Measurements from ENCODE around the gene SPDYE2.
"Not testable (repeated sequence)": the region's sequence is repeated elsewhere in the genome, so short reads cannot be mapped to it uniquely, and the experiment has no call there.

The SPDYE2 gene

DNA sequence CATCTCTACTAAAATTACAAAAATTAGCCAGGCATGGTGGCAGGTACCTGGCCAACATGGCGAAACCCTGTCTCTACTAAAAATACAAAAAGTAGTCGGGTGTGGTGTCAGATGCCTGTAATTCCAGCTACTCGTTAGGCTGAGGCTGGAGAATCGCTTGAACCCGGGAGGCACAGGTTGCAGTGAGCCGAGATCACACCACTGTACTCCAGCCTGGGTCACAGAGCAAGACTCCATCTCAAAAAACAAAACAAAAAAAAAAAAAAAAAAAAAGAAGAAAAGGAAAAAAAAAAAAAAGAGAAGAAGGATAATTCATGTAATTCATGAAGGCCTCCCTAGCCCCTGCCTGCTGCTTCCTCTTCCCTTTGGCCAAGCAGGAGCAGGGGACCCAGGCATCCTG lies 10.4 kb upstream of the SPDYE2 start:
- not testable (repeated sequence) for DNase-seq (ENCODE audit: low read depth in 2 of 2)

DNA sequence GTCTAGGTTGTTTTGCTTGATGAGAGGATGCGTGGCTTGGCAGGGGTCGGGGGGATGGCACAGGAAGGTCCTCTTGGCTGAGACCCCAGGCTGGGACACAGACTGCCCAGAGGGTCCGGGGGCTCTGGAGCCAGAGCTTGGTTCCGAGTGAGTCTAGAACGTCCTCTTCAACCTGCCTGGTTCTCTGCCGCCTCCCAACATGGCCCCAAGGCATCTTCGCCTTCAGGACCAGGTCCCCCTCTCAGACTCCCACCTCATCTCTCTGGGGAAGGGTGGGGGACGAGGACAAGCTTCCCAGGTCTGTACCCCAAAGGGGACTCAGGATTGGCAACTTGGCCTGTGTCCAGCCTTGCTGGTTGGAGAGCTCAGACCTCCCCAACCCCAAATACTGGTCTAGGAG lies 8.9 kb upstream of the SPDYE2 start:
- DNase-seq (ENCODE audit: low read depth in 2 of 2) = not testable (repeated sequence)

DNA sequence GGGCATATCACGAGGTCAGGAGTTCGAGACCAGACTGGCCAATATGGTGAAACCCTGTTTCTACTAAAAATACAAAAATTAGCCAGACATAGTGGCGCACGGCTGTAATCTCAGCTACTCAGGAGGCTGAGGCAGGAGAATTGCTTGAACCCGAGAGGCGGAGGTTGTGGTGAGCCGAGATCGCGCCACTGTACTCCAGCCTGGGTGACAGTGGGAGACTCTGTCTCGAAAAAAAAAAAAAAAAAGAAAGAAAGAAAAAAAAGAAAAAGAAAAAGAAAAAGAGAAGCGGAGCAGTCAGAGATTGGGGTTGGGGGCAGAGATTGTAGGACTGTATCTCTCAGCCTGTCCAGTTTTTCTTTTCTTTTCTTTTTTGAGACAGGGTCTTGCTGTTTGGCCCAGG lies 8.3 kb upstream of the SPDYE2 start:
- not testable (repeated sequence) for DNase-seq (ENCODE audit: low read depth in 2 of 2)

DNA sequence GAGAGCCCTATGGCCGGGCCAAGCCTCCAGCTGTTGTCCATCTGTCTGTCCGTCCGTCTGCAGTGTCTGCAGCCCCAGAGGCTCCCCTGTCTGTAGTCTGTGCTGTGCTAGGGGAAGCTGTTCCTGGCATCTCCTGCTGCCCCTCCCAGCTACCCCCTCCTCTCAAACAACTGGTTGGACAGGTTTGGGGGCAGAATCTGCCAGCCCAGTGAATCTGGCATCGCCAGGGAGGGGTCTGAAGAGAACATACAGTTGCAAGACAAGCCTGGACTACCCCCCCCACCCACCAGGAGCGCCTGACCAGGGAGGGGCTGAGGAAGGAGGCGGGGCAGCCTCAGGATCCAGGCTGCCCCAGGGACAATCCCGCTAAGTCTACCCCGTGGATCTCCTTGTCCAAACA lies 7.4 kb upstream of the SPDYE2 start, which contains the start of gene UPK3BL2:
Gene UPK3BL2, minus strand, starts transcription at position 101 of the 400 bp plus-strand sequence. Its CDS starts 60 bp downstream, at position 41.
- not testable (repeated sequence) for DNase-seq (ENCODE audit: low read depth in 2 of 2)

DNA sequence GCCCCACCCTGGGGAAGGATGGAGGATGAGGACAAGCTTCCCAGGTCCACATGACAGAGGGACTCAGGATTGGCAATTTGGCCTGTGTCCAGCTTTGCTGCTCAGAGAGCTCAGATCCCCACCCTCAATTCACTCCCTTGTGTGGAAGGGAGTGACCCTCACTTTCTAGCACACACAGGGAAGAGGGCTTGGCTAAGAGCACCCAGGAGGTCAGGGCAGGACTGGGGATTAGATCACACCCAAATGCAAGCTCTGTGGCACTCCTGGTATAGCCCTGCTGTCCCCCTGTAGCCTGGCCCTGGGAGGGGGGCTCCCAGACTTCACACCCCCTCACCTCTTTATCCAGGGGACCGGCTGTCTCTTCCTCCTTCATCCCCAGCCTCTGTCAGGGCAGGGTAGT lies 6.7 kb upstream of the SPDYE2 start:
- DNase-seq (ENCODE audit: low read depth in 2 of 2) = not testable (repeated sequence)

DNA sequence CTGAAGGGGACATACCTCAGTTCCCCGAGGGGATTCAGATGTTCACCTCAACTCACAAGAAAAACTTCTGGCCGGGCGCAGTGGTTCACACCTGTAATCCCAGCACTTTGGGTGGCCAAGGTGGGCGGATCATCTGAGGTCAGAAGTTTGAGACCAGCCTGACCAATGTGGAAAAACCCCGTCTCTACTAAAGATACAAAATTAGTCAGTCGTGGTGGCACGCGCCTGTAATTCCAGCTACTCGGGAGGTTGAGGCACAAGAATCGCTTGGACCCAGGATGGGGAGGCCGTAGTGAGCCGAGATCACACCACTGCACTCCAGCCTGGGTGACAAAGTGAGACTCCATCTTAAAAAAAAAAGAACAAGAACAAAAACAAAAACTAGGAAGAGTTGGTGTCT lies 5.7 kb upstream of the SPDYE2 start:
- DNase-seq (ENCODE audit: low read depth in 2 of 2) = not testable (repeated sequence)

DNA sequence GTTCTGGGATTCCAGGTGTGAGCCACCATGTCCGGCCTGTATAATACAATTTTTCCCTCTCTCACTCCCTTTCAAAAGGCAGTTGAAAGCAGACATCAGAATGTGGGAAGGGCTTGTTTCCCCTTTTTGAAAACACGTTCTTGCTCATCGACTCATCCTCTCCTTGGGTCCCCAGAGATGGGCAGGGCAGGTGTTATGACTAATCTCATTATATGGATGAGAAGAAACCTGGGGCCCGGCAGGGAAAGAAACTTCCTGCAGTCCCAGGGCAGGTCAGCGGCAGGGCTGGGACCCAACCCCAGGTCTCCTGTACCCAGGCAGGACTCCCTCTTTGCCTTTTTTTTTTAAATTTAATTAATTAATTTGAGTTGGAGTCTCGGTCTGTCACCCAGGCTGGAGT lies 4.7 kb upstream of the SPDYE2 start:
- not testable (repeated sequence) for DNase-seq (ENCODE audit: low read depth in 2 of 2)

DNA sequence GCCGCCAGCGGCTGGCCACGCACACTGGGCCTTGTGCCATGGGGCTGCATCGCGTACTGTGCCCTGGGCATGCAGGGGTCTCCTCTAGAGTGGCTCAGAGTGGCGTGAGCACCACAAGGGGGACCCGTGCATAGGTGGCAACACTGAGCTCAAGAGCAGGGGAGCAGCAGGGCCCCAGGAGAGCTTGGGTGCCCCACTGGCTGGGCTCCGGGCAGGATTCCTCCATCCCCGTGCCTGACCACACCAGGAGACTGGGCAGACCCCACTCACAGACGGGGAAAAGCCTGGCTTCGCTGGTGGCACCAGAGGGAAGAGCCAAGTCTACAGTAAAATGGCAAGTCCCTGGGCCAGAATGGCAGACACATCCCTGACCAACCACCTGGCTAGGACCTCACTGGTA lies 17.6 kb downstream of the SPDYE2 start:
- not testable (repeated sequence) for DNase-seq (ENCODE audit: low read depth in 2 of 2)

DNA sequence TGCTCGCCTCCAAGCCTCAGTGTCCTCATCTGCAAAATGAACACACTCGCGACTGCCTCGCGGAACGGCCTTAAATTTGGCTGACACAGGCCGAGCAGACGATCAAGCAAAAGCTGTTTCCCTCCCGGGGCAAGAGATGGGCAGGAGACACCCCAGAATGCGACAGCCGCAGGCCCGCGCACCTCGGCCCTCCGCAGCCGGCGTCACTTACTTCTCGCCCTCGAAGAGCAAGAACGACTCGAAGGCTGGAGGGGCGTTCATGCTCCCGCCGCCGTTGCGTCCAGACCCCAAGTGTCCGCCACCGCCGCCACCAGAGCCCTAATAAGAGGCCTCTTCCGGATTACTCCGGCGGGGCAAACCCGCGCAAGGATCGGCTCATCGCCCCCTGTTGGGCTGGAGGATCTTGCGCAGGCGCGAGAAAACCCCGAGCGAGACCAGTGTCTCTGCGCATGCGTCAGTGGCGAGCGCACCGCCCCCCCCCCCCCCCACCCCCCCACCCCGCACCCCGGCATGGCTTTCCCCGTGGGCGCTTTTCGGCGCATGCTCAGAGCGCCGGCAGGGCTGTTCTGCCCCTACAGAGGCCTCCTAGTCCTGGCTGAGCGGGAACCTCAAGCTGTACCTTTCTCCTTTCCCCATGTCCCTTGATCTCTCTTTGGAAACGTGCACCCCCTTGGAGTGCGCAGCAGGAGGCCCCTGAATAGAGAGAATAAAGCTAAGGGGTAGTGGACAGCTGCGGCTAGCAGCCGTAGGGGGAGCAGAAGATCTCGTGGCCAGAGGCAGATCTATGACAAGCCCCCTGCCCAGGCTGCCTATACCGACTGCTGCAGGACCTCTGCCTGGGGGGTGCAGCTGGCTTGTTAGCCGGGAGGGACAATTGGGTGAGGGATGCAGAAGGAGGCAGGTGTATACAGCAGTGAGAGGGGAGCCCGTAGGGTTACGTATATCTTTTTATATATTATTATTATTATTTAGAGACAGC lies 21.5 kb downstream of the SPDYE2 start, which contains the start of gene POLR2J3:
Gene POLR2J3, minus strand, starts transcription at position 323 of the 979 bp plus-strand sequence. Its CDS starts 62 bp downstream, at position 261.
- peak; percentile 93 to 100 for DNase-seq (ENCODE audit: low read depth in 2 of 2)

DNA sequence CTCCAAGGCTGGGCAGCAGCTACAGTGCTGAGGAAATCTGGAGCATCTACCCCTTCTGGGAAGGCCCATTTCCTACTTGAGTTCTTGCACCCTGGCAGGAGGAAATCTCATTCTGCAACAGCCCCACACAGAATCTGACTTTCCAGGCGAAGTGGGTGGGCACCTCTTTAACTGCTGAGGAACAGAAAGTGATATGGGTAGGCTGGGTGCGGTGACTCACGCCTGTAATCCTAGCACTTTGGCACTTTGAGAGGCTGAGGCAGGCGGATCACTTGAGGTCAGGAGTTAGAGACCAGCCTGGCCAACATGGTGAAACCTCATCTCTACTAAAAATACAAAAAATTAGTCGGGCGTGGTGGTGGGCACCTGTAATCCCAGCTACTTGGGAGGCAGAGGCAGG lies 23.6 kb downstream of the SPDYE2 start:
- DNase-seq (ENCODE audit: low read depth in 2 of 2) = not testable (repeated sequence)

DNA sequence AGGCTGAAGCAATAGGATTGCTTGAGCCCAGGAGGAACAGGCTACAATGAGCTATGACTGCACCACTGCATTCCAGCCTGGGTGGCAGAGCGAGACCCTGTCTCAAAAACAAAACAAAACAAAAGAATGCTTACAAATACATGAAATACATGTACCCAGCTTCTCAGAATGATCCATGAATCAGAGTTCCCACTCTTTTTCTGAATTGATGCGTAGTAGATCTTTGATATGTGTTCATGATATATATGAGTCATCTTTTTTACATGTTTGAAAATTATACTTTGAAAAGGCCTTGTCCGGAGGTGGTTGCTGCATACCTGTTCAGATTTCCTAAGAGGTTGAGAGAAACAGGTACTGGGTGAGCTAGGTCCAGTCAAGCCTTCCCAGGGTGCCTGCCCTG lies 25.3 kb downstream of the SPDYE2 start:
- DNase-seq (ENCODE audit: low read depth in 2 of 2) = not testable (repeated sequence)

DNA sequence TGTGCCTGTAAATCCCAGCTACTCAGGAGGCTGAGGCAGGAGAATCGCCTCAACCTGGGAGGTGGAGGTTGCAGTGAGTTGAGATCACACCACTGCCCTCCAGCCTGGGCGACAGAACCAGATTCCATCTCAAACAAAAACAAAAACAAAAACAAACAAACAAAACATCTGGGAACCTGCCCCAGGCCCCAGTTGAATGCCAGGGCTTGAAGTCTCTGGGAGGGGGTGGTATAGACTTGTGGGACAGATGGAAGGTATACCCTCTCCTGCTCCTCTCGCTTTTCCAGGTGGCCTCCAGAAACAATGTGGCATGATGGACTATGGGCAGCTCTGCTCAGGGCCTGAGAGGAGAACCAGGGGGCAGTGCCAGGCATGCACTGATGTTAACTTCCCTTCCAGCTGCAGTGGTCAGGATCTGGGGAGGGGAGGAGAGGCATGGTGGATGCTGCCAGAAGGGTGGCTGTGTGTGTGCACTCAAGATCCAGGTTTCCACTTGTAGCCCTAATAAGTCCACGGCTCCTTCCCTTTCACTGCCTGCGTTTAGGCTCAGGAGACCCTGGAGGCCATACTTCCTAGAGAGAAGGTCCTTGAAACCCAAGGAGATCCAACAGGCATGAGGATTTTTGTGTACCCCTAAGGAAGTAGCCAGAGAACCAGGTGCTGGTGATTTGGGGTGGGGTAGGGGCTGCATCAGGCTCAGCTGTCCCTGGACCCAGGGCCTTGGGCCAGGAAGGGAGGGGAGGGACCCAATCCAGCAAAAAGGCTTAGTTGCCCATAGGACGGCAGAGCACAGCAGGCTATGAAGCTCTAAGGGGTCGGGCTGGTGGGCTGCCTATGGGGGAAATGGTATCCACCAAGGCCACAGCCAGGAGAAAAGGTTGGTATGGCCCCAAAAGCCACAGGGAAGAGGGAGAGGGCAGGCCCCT lies 26.6 kb downstream of the SPDYE2 start:
- not testable (repeated sequence) for DNase-seq (ENCODE audit: low read depth in 2 of 2)

DNA sequence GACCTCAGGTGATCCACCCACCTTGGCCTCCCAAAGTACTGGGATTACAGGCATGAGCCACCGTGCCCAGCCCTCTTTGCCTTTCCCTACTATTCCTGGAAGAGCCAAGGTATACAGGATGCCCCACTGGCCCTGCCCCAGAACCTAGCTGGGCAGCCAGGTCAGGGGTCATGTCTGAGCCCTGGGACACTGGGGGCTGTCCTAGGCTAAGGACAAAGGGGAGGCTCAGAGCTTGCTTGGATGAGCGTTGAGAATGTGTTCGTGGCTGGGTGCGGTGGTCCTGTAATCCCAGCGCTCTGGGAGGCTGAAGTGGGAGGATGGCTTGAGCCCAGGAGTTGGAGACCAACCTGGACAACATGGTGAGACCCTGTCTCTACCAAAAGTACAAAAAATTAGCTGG lies 27.5 kb downstream of the SPDYE2 start:
- not testable (repeated sequence) for DNase-seq (ENCODE audit: low read depth in 2 of 2)

DNA sequence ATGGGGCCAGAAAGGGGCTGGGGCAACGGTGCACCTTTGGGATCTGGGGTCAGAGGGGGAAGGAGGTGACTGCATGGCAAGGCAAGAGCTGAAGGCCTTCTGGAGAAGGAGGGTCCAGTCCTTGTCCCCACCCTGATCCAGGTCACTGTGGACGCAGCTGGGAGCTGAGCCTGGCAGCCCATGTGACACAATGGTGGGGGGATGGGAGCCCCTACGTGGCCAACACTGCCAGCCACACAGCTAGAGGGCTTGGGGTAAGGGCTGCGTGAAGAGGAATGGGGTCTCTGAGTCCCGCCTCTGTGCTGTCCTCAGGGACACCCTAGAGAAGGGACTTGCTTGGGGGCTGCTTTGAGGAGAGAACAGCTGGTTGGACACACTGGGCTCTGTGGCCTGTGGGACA lies 30.7 kb downstream of the SPDYE2 start:
- not testable (repeated sequence) for DNase-seq (ENCODE audit: low read depth in 2 of 2)

DNA sequence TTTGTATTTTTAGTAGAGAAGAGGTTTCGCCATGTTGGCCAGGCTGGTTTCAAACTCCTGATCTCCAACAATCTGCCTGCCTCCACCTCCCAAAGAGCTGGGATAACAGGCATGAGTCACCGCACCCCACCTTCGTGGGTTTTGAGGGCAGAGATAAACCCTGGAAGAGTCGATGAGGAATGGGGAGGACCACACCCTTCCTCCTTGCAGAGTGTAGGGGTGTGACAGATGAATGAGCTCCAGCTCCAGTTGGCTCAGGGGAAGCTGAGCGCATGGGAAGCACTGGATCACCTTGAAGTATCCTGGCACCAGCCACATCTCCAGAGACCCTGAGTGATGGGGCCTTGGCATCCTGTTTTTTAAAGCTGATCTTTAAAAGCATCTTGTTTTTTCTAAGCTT lies 32.5 kb downstream of the SPDYE2 start:
- not testable (repeated sequence) for DNase-seq (ENCODE audit: low read depth in 2 of 2)

DNA sequence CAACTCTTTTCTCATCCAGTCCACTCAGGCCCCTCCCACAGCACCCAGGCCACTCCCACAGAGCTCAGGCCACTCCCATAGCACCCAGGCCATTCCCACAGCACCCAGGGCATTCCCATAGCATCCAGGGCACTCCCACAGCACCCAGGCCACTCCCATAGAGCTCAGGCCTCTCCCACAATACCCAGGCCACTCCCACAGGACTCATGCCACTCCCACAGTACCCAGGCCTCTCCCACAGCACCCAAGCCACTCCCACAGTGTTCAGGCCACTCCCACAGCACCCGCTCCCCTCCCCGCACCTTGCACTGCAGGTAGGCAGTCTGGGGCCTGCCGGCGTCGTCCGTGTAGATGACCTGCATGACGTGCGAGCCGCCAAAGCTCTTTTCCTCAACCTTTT lies 38.8 kb downstream of the SPDYE2 start:
- DNase-seq (ENCODE audit: low read depth in 2 of 2) = not testable (repeated sequence)

DNA sequence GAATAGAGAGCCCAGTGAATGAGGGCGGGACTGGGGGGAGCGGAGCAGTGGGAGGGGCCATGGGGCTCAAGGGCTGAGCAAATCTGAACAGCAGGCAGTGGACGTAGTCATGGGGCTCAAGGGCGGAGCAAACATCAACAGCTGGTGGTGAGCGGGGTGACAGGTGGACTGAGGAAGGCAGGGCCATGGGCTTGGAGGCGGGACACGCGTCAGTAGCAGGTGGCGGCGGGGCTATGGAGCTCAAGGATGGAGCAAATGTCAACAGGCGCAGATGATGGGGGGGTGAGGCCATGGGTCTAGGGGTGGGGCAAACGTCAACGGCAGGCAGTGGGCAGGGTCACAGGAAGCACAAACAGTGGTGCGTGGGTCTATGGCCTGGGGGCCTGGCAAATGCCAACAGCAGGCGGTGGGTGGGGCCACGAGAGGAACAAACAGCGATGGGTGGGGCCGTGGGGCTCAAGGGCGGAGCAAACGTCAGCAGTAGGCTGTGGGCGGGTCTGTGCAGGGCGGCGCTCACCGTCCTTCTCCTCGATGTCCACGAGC lies 41.5 kb downstream of the SPDYE2 start:
- DNase-seq (ENCODE audit: low read depth in 2 of 2) = not testable (repeated sequence)

DNA sequence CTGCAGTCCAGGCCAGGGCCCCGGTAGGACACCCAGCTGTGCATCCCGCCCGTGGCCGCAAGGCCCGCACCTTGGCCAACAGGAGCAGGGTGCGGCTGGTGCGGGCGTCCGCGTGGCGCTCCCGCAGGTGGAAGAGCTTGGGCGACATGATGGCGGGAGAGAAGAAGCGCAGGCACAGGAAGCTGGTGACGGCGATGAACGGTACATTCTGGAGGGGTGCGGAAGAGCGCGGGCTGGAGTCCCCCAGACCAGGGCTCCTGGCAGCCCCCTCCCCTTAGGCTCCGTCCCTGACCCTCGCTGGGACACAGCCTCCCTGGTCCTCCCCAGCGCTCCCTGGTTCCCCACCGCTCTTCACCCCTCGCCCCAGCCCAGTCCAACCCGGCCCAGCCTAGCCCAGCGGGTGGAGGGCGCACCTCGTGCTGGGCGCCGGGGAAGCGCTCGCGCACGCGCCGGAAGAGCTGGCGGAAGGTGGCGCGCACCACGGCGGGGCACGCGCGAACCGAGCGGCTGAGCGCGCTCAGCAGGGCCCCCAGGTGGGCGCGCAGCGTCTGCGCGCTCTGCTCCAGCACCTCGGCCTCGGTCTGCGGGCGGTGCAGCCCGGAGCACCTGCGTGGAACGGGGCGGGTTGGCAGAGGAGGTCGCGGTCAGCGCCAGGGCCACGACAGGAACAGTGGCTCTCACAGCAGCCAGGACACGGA lies 42.8 kb downstream of the SPDYE2 start:
- not testable (repeated sequence) for DNase-seq (ENCODE audit: low read depth in 2 of 2)

DNA sequence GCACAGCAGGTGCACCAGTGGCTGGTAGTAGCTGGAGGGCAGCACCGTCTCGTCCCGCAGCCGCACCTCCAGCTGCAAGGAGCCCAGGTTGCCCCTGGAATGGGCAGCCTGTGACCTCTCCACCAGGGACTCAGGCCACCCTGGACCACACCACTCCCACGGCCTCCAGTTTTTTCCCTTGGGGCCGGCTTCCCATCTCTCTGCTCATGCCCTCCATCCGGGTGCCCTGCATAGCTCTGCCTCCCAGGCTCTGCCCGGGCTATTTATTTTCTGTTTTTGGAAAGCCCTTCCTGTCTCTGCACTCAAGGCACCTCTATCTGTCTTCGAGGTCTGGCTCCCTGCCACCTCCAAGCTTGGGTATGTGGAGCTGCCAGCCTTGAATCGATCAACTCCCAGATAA lies 45.0 kb downstream of the SPDYE2 start:
- DNase-seq (ENCODE audit: low read depth in 2 of 2) = not testable (repeated sequence)

DNA sequence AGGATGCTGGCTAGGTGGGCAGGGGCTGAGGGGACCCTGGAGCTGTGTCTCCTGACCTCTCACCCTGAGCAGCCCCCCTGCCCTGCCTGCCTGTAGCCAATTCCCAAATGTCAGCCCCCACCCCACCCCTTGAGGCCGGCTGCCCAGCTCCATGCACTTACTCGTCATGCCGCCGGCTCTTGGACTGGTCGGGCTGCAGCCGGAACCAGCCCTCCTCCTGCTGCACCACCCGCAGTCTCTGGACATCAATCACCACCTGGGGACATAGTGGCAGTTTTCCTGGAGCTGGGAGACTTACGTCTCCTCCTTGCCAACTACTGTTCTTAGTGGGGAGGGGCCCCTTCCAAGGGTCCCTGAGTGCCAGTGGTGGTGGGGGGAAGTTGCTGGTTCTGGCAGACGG lies 48.7 kb downstream of the SPDYE2 start:
- not testable (repeated sequence) for DNase-seq (ENCODE audit: low read depth in 2 of 2)

DNA sequence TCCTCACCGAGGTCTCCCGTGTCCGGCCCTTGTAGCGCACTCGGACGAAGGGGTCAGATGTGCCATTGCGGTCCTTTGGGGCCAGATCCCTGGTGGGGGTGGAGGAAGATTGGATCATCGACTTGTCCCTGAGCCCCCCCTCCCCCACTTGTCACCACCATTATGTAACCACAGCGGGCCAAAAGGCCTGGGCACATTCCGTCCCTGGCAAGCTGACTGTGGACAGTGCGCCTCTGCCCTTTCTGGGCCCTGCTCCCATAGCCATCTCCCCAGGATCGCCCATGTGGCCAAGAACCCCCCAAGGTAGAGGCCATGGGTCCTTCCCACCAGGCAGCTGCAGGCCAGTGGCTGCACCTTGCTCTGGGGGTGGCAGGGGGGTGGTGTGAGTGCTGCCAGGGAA lies 51.3 kb downstream of the SPDYE2 start:
- not testable (repeated sequence) for DNase-seq (ENCODE audit: low read depth in 2 of 2)

All from activated CD4-positive, alpha-beta T cell treated with anti-CD3 and anti-CD28 coated beads for 24 hours (primary cell).